GM23338 (cell line): Measurements from ENCODE around the gene RSPH6A. TPM values are rescaled to one million over a fixed set of nuclear protein-coding genes. Genes with fewer than 3 reads are reported as not detected.
A peak's percentile ranks its signal among the peaks of the same experiment; 100 is the strongest.

Source experiments
- ATAC-seq: fragments of 200-7000 bp; cut with Tn5 transposase; 3 replicates; pipeline ENCODE4 v1.9.1; 2020
- DNase-seq: peaks from one replicate; pipeline ENCODE4 v3.0.0-alpha.2; 2015; ENCODE audit warnings: low spot score
- H2AFZ ChIP-seq: fragments of 200-600 bp; sonication (generic); 2 replicates; pipeline ENCODE4 v1.8.0; 2016; ENCODE audit warnings: antibody characterized with exemption, mild to moderate bottlenecking, moderate library complexity
- H3F3A ChIP-seq: fragments of 200-600 bp; sonication (generic); replicated peaks from 2 replicates; pipeline ENCODE4 v1.8.0; 2017; ENCODE audit warnings: antibody characterized with exemption, mixed run types, low read depth
- H3K27ac ChIP-seq: fragments of 200-600 bp; sonication (generic); 2 replicates; pipeline ENCODE4 v1.6.1; 2016; ENCODE audit warnings: low read depth
- H3K27me3 ChIP-seq: fragments of 200-600 bp; sonication (generic); 2 replicates; pipeline ENCODE4 v1.8.0; 2016; ENCODE audit warnings: mild to moderate bottlenecking, mixed run types, moderate library complexity; ENCODE audit not compliant: insufficient read depth
- H3K36me3 ChIP-seq: fragments of 200-600 bp; sonication (generic); 2 replicates; pipeline ENCODE4 v1.8.0; 2016; ENCODE audit warnings: mild to moderate bottlenecking; ENCODE audit not compliant: insufficient read depth
- H3K4me1 ChIP-seq: fragments of 200-600 bp; sonication (generic); 2 replicates; pipeline ENCODE4 v1.8.0; 2016; ENCODE audit warnings: mild to moderate bottlenecking, moderate library complexity; ENCODE audit not compliant: insufficient read depth
- H3K4me2 ChIP-seq: fragments of 200-600 bp; sonication (generic); 2 replicates; pipeline ENCODE4 v1.7.1; 2017; ENCODE audit warnings: mixed run types
- H3K4me3 ChIP-seq: fragments of 200-600 bp; sonication (generic); 2 replicates; pipeline ENCODE4 v1.6.1; 2016; ENCODE audit warnings: mixed run types
- H3K79me2 ChIP-seq: fragments of 200-600 bp; sonication (generic); replicated peaks from 2 replicates; pipeline ENCODE4 v1.8.0; 2017; ENCODE audit warnings: mild to moderate bottlenecking; ENCODE audit not compliant: insufficient read depth
- H3K9me2 ChIP-seq: fragments of 200-600 bp; sonication (generic); 2 replicates; pipeline ENCODE4 v1.8.0; 2017; ENCODE audit not compliant: insufficient read depth
- H4K20me1 ChIP-seq: fragments of 200-600 bp; sonication (generic); replicated peaks from 2 replicates; pipeline ENCODE4 v1.8.0; 2017; ENCODE audit warnings: mild to moderate bottlenecking; ENCODE audit not compliant: insufficient read depth
- H3K27ac Mint-ChIP-seq: 2 replicates; pipeline ENCODE4 v1.8.0; 2020; ENCODE audit warnings: inconsistent platforms, mild to moderate bottlenecking, moderate library complexity, mixed read lengths
- H3K27me3 Mint-ChIP-seq: 3 replicates; pipeline ENCODE4 v1.8.0; 2022; ENCODE audit warnings: low read depth, mild to moderate bottlenecking, moderate library complexity, mixed read lengths, inconsistent platforms; ENCODE audit not compliant: insufficient read depth, poor library complexity
- H3K36me3 Mint-ChIP-seq: 3 replicates; pipeline ENCODE4 v1.8.0; 2021; ENCODE audit warnings: low read depth, mild to moderate bottlenecking, inconsistent platforms, moderate library complexity, mixed read lengths
- H3K4me1 Mint-ChIP-seq: 3 replicates; pipeline ENCODE4 v1.8.0; 2020; ENCODE audit warnings: mild to moderate bottlenecking, inconsistent platforms, mixed read lengths
- H3K4me3 Mint-ChIP-seq: 3 replicates; pipeline ENCODE4 v1.8.0; 2021; ENCODE audit warnings: moderate library complexity, mild to moderate bottlenecking, inconsistent platforms, mixed read lengths
- H3K9me3 Mint-ChIP-seq: 3 replicates; pipeline ENCODE4 v1.8.0; 2020; ENCODE audit warnings: moderate library complexity, mild to moderate bottlenecking, inconsistent platforms, mixed read lengths
- CREB1 ChIP-seq: fragments of 250-450 bp; sonication (Bioruptor Pico); IDR thresholded peaks from 2 replicates; pipeline ENCODE4 v1.5.0; 2020; ENCODE audit warnings: low read depth, mild to moderate bottlenecking, moderate library complexity
- ETS1 ChIP-seq: IDR thresholded peaks from 2 replicates; pipeline ENCODE4 v1.6.1; 2016; ENCODE audit warnings: antibody characterized with exemption
- EZH2 ChIP-seq: fragments of 200-600 bp; sonication (generic); IDR thresholded peaks from one replicate; pipeline ENCODE4 v1.8.0; 2017; ENCODE audit warnings: antibody characterized with exemption, mild to moderate bottlenecking, low read depth; ENCODE audit not compliant: unreplicated experiment
- EZH2phosphoT487 ChIP-seq: fragments of 200-600 bp; sonication (generic); IDR thresholded peaks from one replicate; pipeline ENCODE4 v1.8.1; 2018; ENCODE audit warnings: antibody characterized with exemption; ENCODE audit not compliant: unreplicated experiment
- JUNB ChIP-seq: IDR thresholded peaks from one replicate; pipeline ENCODE4 v1.6.1; 2016; ENCODE audit warnings: antibody characterized with exemption; ENCODE audit not compliant: unreplicated experiment
- NANOG ChIP-seq: IDR thresholded peaks from 2 replicates; pipeline ENCODE4 v1.6.1; 2016; ENCODE audit warnings: antibody characterized with exemption, borderline replicate concordance
- POLR2AphosphoS5 ChIP-seq: IDR thresholded peaks from 2 replicates; pipeline ENCODE4 v1.6.1; 2016; ENCODE audit warnings: antibody characterized with exemption, low read depth
- REST ChIP-seq: IDR thresholded peaks from one replicate; pipeline ENCODE4 v1.6.1; 2018; ENCODE audit warnings: antibody characterized with exemption; ENCODE audit not compliant: unreplicated experiment
- STAT1 ChIP-seq: IDR thresholded peaks from one replicate; pipeline ENCODE4 v1.6.1; 2016; ENCODE audit warnings: antibody characterized with exemption; ENCODE audit not compliant: unreplicated experiment
- ZNF114 ChIP-seq: fragments of 250-450 bp; sonication (Bioruptor Pico); IDR thresholded peaks from 2 replicates; pipeline ENCODE4 v1.5.0; 2020; ENCODE audit warnings: mild to moderate bottlenecking, moderate library complexity
- ZNF331 ChIP-seq: fragments of 250-450 bp; sonication (Bioruptor Pico); IDR thresholded peaks from 2 replicates; pipeline ENCODE4 v1.5.0; 2020; ENCODE audit warnings: low read depth, mild to moderate bottlenecking, moderate library complexity
- polyA plus RNA-seq: library from polyadenylated mRNA; unstranded; fragments of >200 nt; fragmentation: Nextera tagmentation; extraction: Ambion mirVana; gene quantifications from 2 replicates; pipeline ENCODE4 v1.2.1, GENCODE V29; 2016
- total RNA-seq: library from RNA; depleted of rRNA; stranded (reverse); fragments of >200 nt; shearing (Covaris generic); gene quantifications from 2 replicates; pipeline ENCODE4 v1.2.3, GENCODE V29; 2014
- TF ChIP-seq, protein P1 (sequence below), 2 experiments: fragments of 200-600 bp in 1 of 2; sonication (generic) in 1 of 2; conservative IDR thresholded peaks; 2 replicates each; pipeline versions ENCODE4 v1.5.1 to v1.6.1; 2016 to 2017; ENCODE audit warnings: antibody characterized with exemption in 2 of 2, low read depth in 2 of 2, mild to moderate bottlenecking in 2 of 2, moderate library complexity in 1 of 2
- TF ChIP-seq, protein P2 (sequence below): fragments of 250-450 bp; sonication (Bioruptor Pico); IDR thresholded peaks from 2 replicates; pipeline ENCODE4 v1.5.0; 2020; ENCODE audit warnings: mild to moderate bottlenecking, moderate library complexity

RSPH6A gene
- total and polyA plus RNA-seq, 2 experiments from 2014 or later, result 0.11 to 0.21 TPM

DNA sequence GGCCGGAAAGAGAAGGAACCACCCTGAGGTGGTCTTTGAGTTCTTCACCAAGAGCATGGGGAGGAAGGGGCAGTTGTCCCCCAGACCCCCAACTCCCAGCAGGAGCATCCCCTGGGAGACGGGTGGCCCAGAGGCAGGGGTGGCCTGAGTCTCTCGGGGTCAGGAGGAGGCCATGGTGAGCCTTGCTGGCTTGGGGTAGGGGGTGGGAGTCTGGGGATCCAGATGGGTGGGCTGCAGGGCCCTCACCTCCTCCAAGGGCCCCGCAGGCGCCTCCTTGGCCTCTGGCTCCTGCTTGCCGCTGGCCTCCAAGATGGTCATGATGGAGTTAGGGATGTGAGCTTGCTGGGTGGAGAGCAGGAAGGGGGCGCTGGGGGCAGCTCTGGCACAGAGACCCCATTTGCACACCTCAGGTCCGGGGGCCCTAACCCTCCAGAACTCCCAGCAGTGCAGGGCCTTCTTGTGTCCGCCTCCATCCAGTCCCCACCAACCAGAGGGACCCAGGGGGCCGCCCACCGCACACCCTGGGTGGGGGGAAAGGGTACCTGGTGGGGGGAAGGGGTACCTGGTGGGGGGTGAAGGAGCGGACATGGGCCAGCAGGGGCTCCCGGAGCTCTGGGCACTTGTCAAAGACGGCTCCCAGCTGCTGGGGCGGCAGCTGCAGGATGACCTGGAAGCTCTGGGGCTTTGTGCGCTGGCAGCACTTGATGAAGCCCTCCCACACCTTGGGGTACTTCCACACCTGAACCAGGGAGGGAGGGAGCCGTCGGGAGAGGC, 1.3 kb upstream of the RSPH6A start:
- Mint-ChIP-seq H3K36me3 (peaks cover 24% of the 10 kb centered on the region), H3K27me3 (peaks cover 26% of the 10 kb centered on the region), H3K4me3 (peak overlapping the region; percentile 87), H3K27ac (peak overlapping the region; percentile 97), H3K4me1 (peaks cover 41% of the 10 kb centered on the region), H3K9me3 (no peaks in the 10 kb centered on the region)
- no peaks in the 10 kb centered on the region; the same call in 1 of the 2 replicates for H3K36me3 ChIP-seq
- peak overlapping the region; percentile 79 for H3K4me3 ChIP-seq
- no peaks in the 10 kb centered on the region; the same call in 1 of the 2 replicates for H4K20me1 ChIP-seq
- H3F3A ChIP-seq, result peaks cover 41% of the 10 kb centered on the region; the same call in 1 of the 2 replicates
- H2AFZ ChIP-seq, result no peak overlapping the region
- H3K27ac ChIP-seq, result peak overlapping the region; percentile 95
- no peak for TF ChIP-seq JUNB
- TF ChIP-seq, protein P1, sequence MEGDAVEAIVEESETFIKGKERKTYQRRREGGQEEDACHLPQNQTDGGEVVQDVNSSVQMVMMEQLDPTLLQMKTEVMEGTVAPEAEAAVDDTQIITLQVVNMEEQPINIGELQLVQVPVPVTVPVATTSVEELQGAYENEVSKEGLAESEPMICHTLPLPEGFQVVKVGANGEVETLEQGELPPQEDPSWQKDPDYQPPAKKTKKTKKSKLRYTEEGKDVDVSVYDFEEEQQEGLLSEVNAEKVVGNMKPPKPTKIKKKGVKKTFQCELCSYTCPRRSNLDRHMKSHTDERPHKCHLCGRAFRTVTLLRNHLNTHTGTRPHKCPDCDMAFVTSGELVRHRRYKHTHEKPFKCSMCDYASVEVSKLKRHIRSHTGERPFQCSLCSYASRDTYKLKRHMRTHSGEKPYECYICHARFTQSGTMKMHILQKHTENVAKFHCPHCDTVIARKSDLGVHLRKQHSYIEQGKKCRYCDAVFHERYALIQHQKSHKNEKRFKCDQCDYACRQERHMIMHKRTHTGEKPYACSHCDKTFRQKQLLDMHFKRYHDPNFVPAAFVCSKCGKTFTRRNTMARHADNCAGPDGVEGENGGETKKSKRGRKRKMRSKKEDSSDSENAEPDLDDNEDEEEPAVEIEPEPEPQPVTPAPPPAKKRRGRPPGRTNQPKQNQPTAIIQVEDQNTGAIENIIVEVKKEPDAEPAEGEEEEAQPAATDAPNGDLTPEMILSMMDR (conservative IDR thresholded peaks at IDR 0.05; ENCODE audit: low read depth in 2 of 2), result no peak
- no peak for TF ChIP-seq NANOG
- no peak for TF ChIP-seq STAT1
- no peak for TF ChIP-seq ZNF114 (CRISPR knock-in tag)
- TF ChIP-seq REST, result no peak
- TF ChIP-seq POLR2AphosphoS5, result no peak
- TF ChIP-seq EZH2phosphoT487, result no peak
- TF ChIP-seq ZNF331 (CRISPR knock-in tag), result no peak
- TF ChIP-seq ETS1, result no peak
- TF ChIP-seq, protein P2, sequence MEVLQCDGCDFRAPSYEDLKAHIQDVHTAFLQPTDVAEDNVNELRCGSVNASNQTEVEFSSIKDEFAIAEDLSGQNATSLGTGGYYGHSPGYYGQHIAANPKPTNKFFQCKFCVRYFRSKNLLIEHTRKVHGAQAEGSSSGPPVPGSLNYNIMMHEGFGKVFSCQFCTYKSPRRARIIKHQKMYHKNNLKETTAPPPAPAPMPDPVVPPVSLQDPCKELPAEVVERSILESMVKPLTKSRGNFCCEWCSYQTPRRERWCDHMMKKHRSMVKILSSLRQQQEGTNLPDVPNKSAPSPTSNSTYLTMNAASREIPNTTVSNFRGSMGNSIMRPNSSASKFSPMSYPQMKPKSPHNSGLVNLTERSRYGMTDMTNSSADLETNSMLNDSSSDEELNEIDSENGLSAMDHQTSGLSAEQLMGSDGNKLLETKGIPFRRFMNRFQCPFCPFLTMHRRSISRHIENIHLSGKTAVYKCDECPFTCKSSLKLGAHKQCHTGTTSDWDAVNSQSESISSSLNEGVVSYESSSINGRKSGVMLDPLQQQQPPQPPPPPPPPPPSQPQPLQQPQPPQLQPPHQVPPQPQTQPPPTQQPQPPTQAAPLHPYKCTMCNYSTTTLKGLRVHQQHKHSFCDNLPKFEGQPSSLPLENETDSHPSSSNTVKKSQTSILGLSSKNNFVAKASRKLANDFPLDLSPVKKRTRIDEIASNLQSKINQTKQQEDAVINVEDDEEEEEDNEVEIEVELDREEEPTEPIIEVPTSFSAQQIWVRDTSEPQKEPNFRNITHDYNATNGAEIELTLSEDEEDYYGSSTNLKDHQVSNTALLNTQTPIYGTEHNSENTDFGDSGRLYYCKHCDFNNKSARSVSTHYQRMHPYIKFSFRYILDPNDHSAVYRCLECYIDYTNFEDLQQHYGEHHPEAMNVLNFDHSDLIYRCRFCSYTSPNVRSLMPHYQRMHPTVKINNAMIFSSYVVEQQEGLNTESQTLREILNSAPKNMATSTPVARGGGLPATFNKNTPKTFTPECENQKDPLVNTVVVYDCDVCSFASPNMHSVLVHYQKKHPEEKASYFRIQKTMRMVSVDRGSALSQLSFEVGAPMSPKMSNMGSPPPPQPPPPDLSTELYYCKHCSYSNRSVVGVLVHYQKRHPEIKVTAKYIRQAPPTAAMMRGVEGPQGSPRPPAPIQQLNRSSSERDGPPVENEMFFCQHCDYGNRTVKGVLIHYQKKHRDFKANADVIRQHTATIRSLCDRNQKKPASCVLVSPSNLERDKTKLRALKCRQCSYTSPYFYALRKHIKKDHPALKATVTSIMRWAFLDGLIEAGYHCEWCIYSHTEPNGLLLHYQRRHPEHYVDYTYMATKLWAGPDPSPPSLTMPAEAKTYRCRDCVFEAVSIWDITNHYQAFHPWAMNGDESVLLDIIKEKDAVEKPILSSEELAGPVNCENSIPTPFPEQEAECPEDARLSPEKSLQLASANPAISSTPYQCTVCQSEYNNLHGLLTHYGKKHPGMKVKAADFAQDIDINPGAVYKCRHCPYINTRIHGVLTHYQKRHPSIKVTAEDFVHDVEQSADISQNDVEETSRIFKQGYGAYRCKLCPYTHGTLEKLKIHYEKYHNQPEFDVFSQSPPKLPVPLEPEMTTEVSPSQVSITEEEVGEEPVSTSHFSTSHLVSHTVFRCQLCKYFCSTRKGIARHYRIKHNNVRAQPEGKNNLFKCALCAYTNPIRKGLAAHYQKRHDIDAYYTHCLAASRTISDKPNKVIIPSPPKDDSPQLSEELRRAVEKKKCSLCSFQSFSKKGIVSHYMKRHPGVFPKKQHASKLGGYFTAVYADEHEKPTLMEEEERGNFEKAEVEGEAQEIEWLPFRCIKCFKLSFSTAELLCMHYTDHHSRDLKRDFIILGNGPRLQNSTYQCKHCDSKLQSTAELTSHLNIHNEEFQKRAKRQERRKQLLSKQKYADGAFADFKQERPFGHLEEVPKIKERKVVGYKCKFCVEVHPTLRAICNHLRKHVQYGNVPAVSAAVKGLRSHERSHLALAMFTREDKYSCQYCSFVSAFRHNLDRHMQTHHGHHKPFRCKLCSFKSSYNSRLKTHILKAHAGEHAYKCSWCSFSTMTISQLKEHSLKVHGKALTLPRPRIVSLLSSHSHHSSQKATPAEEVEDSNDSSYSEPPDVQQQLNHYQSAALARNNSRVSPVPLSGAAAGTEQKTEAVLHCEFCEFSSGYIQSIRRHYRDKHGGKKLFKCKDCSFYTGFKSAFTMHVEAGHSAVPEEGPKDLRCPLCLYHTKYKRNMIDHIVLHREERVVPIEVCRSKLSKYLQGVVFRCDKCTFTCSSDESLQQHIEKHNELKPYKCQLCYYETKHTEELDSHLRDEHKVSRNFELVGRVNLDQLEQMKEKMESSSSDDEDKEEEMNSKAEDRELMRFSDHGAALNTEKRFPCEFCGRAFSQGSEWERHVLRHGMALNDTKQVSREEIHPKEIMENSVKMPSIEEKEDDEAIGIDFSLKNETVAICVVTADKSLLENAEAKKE (CRISPR knock-in tag), result no peak
- TF ChIP-seq CREB1 (CRISPR knock-in tag), result no peak
- no peak for TF ChIP-seq EZH2
- H3K9me2 ChIP-seq, result no peaks in the 10 kb centered on the region
- H3K4me1 ChIP-seq, result peaks cover 39% of the 10 kb centered on the region
- no peaks in the 10 kb centered on the region for H3K79me2 ChIP-seq
- H3K4me2 ChIP-seq, result peak overlapping the region; percentile 92
- H3K27me3 ChIP-seq, result no peaks in the 10 kb centered on the region
- ATAC-seq (peak; percentile 1), DNase-seq (peak; percentile 60)
